Left ventricle myocardium superior (tissue), 1 donor: ENCODE measurements around the gene SRSF1. TPM values are rescaled to one million over a fixed set of nuclear protein-coding genes. Genes with fewer than 3 reads are reported as not detected.
A peak's percentile ranks its signal among the peaks of the same experiment; 100 is the strongest.
"Not testable (repeated sequence)": the region's sequence is repeated elsewhere in the genome, so short reads cannot be mapped to it uniquely, and the experiment has no call there.

Experiments used
- ATAC-seq: fragments of 200-7000 bp; cut with Tn5 transposase; one replicate; pipeline ENCODE4 v1.9.1; 2020; ENCODE audit warnings: mild to moderate bottlenecking, moderate library complexity
- DNase-seq: peaks from one replicate; pipeline ENCODE4 v3.0.0-alpha.2; 2020
- intact Hi-C: fragments of 100-400 bp; cut with micrococcal nuclease; formaldehyde crosslinking; loops from one replicate; pipeline ENCODE4 v1.11.0; 2022
- total RNA-seq: library from RNA; stranded (reverse); fragmentation: NEBNext Ultra II Directional; extraction: Animal tissue kit (Norgen Biotek cat#: 25700); gene quantifications from one replicate; pipeline ENCODE4 v1.2.1, GENCODE V29; 2021
- donor health status: DM: no; HTN: yes; CAD: no; lungs with severe emphysema.

Gene SRSF1
- total RNA-seq, 1 donor from 2014 or later, result 98.1 TPM

- intact Hi-C loops, result no loop called here
- DNase-seq (no peak), ATAC-seq (peak; percentile 45)
Observed at GRCh38 chr17:57975044-57975443, 32.0 kb downstream of the SRSF1 start.

DNA sequence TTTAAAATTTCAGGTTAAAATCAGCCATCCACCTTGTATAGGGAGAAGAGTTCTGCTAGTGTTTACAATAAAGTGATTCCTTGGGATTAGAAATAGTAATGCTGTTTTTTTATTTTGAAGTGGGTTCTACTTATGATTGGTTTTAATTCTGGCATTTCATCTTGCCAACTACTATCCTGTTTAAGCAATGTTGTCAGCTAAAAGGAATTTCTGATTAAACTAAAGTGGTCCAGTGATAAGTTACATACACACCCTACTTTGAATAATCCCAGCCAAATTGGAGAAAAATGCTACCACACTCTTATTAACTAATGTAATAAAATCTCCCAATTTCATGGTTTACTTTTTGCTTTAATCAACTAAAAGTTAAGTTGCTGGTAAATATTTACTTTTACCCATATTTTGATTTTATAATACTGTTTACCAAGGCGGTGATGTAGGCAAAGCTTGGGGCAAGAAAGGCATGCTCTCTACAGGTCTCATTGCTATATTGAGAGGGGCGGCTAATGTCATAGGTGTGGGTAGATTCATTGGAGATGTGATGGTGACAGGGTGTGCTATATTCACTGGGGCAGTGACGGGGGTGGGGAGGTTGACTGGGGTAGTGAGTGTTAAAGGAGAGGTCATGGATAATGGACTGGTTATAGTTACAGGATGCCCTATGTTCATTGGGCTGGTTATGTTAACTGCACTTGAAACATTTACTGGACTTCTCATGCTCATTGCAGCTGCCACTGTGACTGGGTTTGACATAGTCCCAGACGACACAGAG is 32.8 kb downstream of the SRSF1 start:
- DNase-seq, intact Hi-C loops: not testable (repeated sequence)
- ATAC-seq, result peak; percentile 80

DNA sequence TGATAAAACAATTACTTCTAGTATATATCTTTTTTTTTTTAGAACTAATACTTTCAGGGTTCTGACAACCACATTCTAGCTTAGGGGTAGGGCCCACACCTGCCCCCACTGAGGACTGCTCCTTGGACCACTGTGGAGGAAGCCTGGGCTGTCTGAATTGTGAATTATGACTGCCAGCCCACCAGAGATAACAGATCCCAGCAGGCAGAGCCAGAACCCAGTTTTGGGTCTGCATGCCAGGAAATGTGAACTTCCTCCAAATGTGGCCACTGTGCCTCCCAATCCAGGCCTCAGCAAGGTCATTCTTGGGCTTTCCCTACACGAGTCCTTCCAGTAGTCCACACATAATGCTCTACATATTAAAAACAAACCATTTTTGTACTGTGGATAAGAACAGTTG is 34.9 kb downstream of the SRSF1 start:
- DNase-seq, result no peak
- ATAC-seq, result no peak
- intact Hi-C loops, result no loop called here

GRCh38 chr17:57971572-57971971 is 35.5 kb downstream of the SRSF1 start:
- ATAC-seq (no peak), DNase-seq (no peak)
- intact Hi-C loops, result no loop called here

GRCh38 chr17:57970710-57971109 is 36.3 kb downstream of the SRSF1 start:
- intact Hi-C loops, result no loop called here
- DNase-seq (no peak), ATAC-seq (no peak)

- intact Hi-C loops, result no loop called here
- ATAC-seq, result no peak
- DNase-seq, result no peak
Observed at GRCh38 chr17:57968456-57968855, 38.6 kb downstream of the SRSF1 start.

- DNase-seq (no peak), ATAC-seq (peak; percentile 66)
- intact Hi-C loops, result no loop called here
Observed at GRCh38 chr17:57966875-57967274, 40.2 kb downstream of the SRSF1 start.

DNA sequence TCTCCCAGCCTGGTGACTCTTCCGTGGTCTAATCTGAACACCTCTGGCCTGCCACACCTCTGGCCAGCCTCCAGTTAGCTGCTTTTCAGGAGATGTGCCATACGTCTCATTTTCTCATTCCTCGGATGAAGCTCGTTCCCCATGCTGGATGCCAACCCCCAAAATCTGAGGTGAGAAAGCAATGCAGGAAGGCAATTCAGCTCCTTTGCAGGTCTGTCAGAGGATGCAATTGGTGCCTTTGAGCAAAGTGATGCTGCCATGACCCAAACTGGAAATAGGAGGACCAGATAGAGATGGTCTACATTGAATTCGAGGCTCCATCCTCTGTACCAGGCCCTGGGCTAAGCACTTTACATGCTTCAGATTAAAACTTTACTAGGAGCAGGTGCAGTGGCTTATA is 40.8 kb downstream of the SRSF1 start:
- no peak for ATAC-seq
- DNase-seq, result no peak
- intact Hi-C loops, result no loop called here

- intact Hi-C loops, result no loop called here
- DNase-seq, result no peak
Observed at GRCh38 chr17:57965521-57966160, 41.4 kb downstream of the SRSF1 start.

DNA sequence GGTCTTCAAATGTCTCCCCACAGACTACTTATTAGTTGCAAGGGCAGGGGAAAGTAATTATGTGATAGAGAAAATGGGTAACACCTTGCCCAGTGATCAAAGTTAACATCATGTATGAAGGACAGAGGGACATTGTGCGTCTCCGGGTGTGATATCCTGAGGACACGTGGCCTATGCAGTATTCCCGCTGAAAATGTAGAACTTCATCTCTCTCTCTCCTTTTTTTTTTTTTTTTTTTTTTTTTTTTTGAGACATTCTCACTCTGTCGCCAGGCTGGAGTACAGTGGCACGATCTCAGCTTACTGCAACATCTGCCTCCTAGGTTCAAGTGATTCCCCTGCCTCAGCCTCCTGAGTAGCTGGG is 43.9 kb downstream of the SRSF1 start:
- DNase-seq (no peak), ATAC-seq (no peak)
- intact Hi-C loops, result no loop called here

More at GRCh38 chr17:57965521-57966160, 41.4 kb downstream of the SRSF1 start:
- ATAC-seq, result no peak

GRCh38 chr17:57962279-57963148 is 44.5 kb downstream of the SRSF1 start:
- ATAC-seq (no peak), DNase-seq (no peak)

GRCh38 chr17:57959929-57960328 is 47.1 kb downstream of the SRSF1 start:
- DNase-seq (no peak), ATAC-seq (no peak)
- intact Hi-C loops, result loop anchor here (10.0 kb wide), 1 partner anchor 65 kb away; no protein-coding TSS in a partner anchor

More at GRCh38 chr17:57962279-57963148, 44.5 kb downstream of the SRSF1 start:
- intact Hi-C loops, result no loop called here

- intact Hi-C loops, result loop anchor here (10.0 kb wide), 1 partner anchor 64 kb away; no protein-coding TSS in a partner anchor
- not testable (repeated sequence) for ATAC-seq, DNase-seq
Observed at GRCh38 chr17:57958391-57958790, 48.7 kb downstream of the SRSF1 start.

DNA sequence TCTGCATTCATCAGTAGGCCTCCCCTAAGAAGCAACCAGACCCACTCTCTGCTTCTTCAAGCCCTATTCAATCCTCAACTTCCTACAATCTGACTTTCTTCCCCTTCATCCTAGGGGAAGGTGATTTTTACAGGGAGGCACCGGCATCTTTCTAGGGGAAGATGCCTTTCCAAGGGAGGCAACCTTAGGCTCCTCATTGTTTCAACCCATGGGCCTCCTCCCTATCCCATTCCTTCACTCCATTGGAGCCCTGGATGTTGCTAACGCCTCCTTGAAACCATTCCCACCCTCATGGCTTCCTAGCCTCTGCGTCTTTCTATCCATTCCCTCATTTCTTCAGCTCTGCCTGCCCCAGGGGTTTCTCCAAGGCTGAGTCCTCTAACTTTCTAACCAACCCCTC is 49.2 kb downstream of the SRSF1 start:
- intact Hi-C loops, result loop anchor here (10.0 kb wide), 1 partner anchor 63 kb away; no protein-coding TSS in a partner anchor
- ATAC-seq (no peak), DNase-seq (no peak)

DNA sequence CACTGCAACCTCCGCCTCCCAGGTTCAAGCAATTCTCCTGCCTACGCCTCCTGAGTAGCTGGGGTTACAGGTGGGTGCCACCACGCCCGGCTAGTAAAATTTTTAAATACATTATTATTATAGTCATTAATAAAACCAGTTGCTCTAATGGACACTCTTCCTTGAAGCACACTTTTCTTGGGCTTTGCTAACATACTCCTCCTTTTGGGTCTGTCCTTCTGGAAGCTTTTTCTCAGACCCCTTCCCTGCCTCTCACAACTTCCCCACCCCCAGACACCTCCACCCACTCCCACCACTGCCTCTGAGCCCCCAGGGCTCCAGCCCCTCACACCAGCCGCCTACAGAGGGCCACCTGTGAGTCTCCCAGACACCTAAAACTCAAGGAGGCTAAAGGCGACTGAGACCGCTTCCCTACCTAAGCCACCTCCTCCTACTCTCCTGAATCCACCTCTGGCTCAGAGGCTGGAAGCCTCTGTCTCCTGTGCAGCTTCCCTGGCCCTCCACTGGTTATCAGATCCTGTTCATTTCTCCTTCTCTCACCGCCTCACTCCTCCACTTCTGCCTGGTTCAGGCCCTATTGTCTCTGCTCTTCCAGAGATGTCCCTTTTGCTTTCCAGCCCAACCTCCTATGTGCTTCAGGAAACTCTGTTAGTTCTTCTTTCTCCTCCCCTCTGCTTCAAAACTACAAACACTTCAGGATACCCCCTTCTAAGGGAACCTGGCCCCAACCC is 49.8 kb downstream of the SRSF1 start:
- intact Hi-C loops, result loop anchor here (10.0 kb wide), 1 partner anchor 62 kb away; no protein-coding TSS in a partner anchor
- ATAC-seq, result no peak
- DNase-seq, result no peak

DNA sequence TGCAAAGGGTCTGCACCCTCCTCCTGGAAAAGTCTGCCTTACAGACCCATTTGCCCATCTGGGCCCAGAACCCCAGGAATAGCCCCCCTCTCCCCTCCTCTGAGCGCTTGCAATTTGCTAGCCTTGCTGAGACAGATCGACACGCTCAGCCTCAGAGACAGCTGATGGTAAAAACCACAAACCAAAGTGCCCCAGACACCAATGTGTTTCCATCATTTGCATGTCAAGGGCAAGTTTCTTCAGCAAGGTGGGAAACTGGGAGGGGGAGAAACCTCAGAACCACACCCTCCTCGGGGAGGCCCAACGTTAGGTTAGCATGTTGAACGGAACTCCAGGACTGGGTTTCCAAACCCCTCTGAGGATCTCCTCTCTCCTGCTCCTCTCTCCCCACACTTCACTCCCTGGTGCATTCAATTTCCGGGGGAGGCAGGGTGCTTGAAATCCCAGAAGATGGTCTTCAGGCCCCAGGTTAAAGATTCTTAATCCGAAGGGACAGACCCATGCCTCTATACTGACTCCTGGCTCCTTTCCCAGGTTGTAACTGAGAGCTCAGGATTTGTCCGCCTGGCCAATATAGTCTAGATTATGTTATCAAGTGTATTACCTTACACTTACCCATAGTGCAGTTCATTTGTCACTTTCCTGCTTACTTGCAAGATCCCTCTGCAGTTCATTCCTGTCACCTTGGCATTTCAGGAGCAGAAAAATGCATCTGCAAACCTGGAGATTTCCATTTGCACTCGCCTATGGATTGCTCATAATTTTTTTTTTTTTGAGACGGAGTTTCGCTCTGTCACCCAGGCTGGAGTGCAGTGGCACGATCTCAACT is 50.5 kb downstream of the SRSF1 start:
- no peak for ATAC-seq
- intact Hi-C loops, result loop anchor here (10.0 kb wide), 1 partner anchor 62 kb away; no protein-coding TSS in a partner anchor
- no peak for DNase-seq

DNA sequence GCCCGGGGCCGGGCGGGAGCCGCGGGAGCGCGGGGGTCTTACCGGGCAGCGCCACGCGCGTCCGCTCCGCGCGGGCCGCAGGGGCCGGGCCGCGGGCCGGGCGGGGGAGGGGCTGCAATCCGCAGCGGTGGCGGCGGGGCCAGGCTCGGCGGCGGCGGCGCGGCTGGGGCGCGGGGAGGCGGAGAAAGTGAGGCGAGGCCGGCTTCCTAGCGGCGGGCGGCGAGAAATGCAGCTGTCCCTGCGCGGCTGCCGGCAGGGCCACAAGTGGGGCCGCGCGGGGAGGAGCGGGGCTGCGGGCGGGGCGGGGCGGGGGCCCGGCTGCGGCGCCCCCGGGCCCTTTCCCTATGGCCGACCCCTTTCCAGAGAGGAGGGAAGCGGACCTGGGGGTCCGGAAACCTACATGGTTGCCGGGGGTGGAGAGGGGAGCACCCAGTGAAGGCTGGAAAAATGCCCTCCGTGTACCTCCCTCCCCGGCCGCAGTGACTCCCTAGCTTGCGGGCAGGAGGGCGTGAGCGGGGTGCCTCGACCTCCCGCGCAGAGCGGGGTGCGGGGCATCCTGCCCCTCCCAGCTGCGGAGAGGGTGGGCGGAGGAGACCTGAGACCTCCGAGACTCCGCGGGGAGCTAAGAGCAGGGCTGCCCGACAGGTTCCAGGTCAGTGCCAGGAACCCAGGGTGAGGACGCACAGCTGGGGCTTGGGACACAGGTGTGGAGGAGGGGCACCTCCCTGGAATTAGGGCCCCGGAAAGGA is 51.7 kb downstream of the SRSF1 start, which contains the start of gene CUEDC1:
CUEDC1 (minus strand) TSS at position 230 of the 749 bp plus-strand sequence. CDS start 69,848 bp downstream, outside the sequence.
- DNase-seq (peak; percentile 93), ATAC-seq (peak; percentile 76)
- intact Hi-C loops, result loop anchor here (10.0 kb wide), 1 partner anchor 61 kb away; no protein-coding TSS in a partner anchor
